ENCODE measurements around the gene MTFP1.

The MTFP1 gene

GRCh38 chr22:30411780-30412179 lies 13.8 kb upstream of the MTFP1 start:
- peaks cover 17% of the 10 kb centered on the region for H3K36me3 Mint-ChIP-seq (ENCODE audit: low read depth)
- no peak overlapping the region for H3K4me3 Mint-ChIP-seq
- intact Hi-C loops (cut with micrococcal nuclease): no loop called here
- no peak overlapping the region for H3K27ac Mint-ChIP-seq
- no peaks in the 10 kb centered on the region for H3K9me3 Mint-ChIP-seq
- H3K4me1 Mint-ChIP-seq (ENCODE audit: low read depth): peaks cover 9% of the 10 kb centered on the region
- H3K27me3 Mint-ChIP-seq: peaks cover 3% of the 10 kb centered on the region

- Mint-ChIP-seq H3K36me3 (ENCODE audit: low read depth) (peaks cover 21% of the 10 kb centered on the region), H3K27ac (no peak overlapping the region), H3K4me3 (no peak overlapping the region), H3K4me1 (ENCODE audit: low read depth) (peaks cover 9% of the 10 kb centered on the region), H3K27me3 (peaks cover 3% of the 10 kb centered on the region), H3K9me3 (no peaks in the 10 kb centered on the region)
- intact Hi-C loops (cut with micrococcal nuclease): no loop called here
Observed at GRCh38 chr22:30413001-30413400, 12.6 kb upstream of the MTFP1 start.

- peaks cover 3% of the 10 kb centered on the region for H3K27me3 Mint-ChIP-seq
- H3K4me3 Mint-ChIP-seq: no peak overlapping the region
- H3K9me3 Mint-ChIP-seq: no peaks in the 10 kb centered on the region
- H3K27ac Mint-ChIP-seq: peak overlapping the region; percentile 32
- intact Hi-C loops (cut with micrococcal nuclease): no loop called here
- peaks cover 30% of the 10 kb centered on the region for H3K36me3 Mint-ChIP-seq (ENCODE audit: low read depth)
- H3K4me1 Mint-ChIP-seq (ENCODE audit: low read depth): peaks cover 9% of the 10 kb centered on the region
Observed at GRCh38 chr22:30413745-30414524, 11.6 kb upstream of the MTFP1 start.

- H3K27ac Mint-ChIP-seq: peak overlapping the region; percentile 32
- H3K4me1 Mint-ChIP-seq (ENCODE audit: low read depth): peaks cover 9% of the 10 kb centered on the region
- H3K27me3 Mint-ChIP-seq: peaks cover 3% of the 10 kb centered on the region
- peaks cover 36% of the 10 kb centered on the region for H3K36me3 Mint-ChIP-seq (ENCODE audit: low read depth)
- no peaks in the 10 kb centered on the region for H3K9me3 Mint-ChIP-seq
- intact Hi-C loops (cut with micrococcal nuclease): no loop called here
- H3K4me3 Mint-ChIP-seq: no peak overlapping the region
Observed at GRCh38 chr22:30414525-30415047, 11.0 kb upstream of the MTFP1 start.

- Mint-ChIP-seq H3K4me3 (no peak overlapping the region), H3K4me1 (ENCODE audit: low read depth) (peaks cover 17% of the 10 kb centered on the region)
- intact Hi-C loops (cut with micrococcal nuclease): no loop called here
Observed at GRCh38 chr22:30416403-30416802, 9.2 kb upstream of the MTFP1 start.

GRCh38 chr22:30416837-30417236 lies 8.7 kb upstream of the MTFP1 start:
- H3K36me3 Mint-ChIP-seq (ENCODE audit: low read depth): peaks cover 36% of the 10 kb centered on the region
- H3K4me1 Mint-ChIP-seq (ENCODE audit: low read depth): peaks cover 19% of the 10 kb centered on the region

More at GRCh38 chr22:30416403-30416802, 9.2 kb upstream of the MTFP1 start:
- no peak overlapping the region for H3K27ac Mint-ChIP-seq
- H3K36me3 Mint-ChIP-seq (ENCODE audit: low read depth): peaks cover 36% of the 10 kb centered on the region
- H3K9me3 Mint-ChIP-seq: no peaks in the 10 kb centered on the region
- peaks cover 3% of the 10 kb centered on the region for H3K27me3 Mint-ChIP-seq

GRCh38 chr22:30420347-30421125 lies 5.0 kb upstream of the MTFP1 start:
- Mint-ChIP-seq H3K27ac (no peak overlapping the region), H3K9me3 (no peaks in the 10 kb centered on the region)

More at GRCh38 chr22:30416837-30417236, 8.7 kb upstream of the MTFP1 start:
- Mint-ChIP-seq H3K9me3 (no peaks in the 10 kb centered on the region), H3K27ac (no peak overlapping the region), H3K27me3 (peaks cover 3% of the 10 kb centered on the region), H3K4me3 (no peak overlapping the region)
- intact Hi-C loops (cut with micrococcal nuclease): no loop called here

GRCh38 chr22:30421695-30422480 lies 3.7 kb upstream of the MTFP1 start:
- intact Hi-C loops (cut with micrococcal nuclease): no loop called here
- Mint-ChIP-seq H3K36me3 (ENCODE audit: low read depth) (peaks cover 32% of the 10 kb centered on the region), H3K4me3 (peak overlapping the region; percentile 88), H3K9me3 (no peaks in the 10 kb centered on the region), H3K27ac (peak overlapping the region; percentile 95), H3K27me3 (no peaks in the 10 kb centered on the region), H3K4me1 (ENCODE audit: low read depth) (peaks cover 49% of the 10 kb centered on the region)

More at GRCh38 chr22:30420347-30421125, 5.0 kb upstream of the MTFP1 start:
- H3K27me3 Mint-ChIP-seq: no peaks in the 10 kb centered on the region
- peaks cover 34% of the 10 kb centered on the region for H3K36me3 Mint-ChIP-seq (ENCODE audit: low read depth)
- intact Hi-C loops (cut with micrococcal nuclease): no loop called here
- H3K4me3 Mint-ChIP-seq: no peak overlapping the region
- H3K4me1 Mint-ChIP-seq (ENCODE audit: low read depth): peaks cover 38% of the 10 kb centered on the region

GRCh38 chr22:30422481-30423300 lies 2.9 kb upstream of the MTFP1 start:
- H3K36me3 Mint-ChIP-seq (ENCODE audit: low read depth): peaks cover 39% of the 10 kb centered on the region
- H3K4me3 Mint-ChIP-seq: peak overlapping the region; percentile 88
- intact Hi-C loops (cut with micrococcal nuclease): no loop called here
- peaks cover 57% of the 10 kb centered on the region for H3K4me1 Mint-ChIP-seq (ENCODE audit: low read depth)
- no peaks in the 10 kb centered on the region for H3K27me3 Mint-ChIP-seq
- H3K9me3 Mint-ChIP-seq: no peaks in the 10 kb centered on the region
- H3K27ac Mint-ChIP-seq: peak overlapping the region; percentile 95

GRCh38 chr22:30423301-30423958 lies 2.1 kb upstream of the MTFP1 start:
- no peaks in the 10 kb centered on the region for H3K27me3 Mint-ChIP-seq
- peak overlapping the region; percentile 88 for H3K4me3 Mint-ChIP-seq
- peaks cover 59% of the 10 kb centered on the region for H3K4me1 Mint-ChIP-seq (ENCODE audit: low read depth)
- intact Hi-C loops (cut with micrococcal nuclease): no loop called here
- H3K36me3 Mint-ChIP-seq (ENCODE audit: low read depth): peaks cover 39% of the 10 kb centered on the region
- H3K9me3 Mint-ChIP-seq: no peaks in the 10 kb centered on the region
- peak overlapping the region; percentile 95 for H3K27ac Mint-ChIP-seq

GRCh38 chr22:30423959-30424533 lies 1.5 kb upstream of the MTFP1 start:
- Mint-ChIP-seq H3K36me3 (ENCODE audit: low read depth) (peaks cover 39% of the 10 kb centered on the region), H3K27ac (peak overlapping the region; percentile 95), H3K4me1 (ENCODE audit: low read depth) (peaks cover 59% of the 10 kb centered on the region), H3K9me3 (no peaks in the 10 kb centered on the region), H3K4me3 (peak overlapping the region; percentile 88), H3K27me3 (no peaks in the 10 kb centered on the region)
- intact Hi-C loops (cut with micrococcal nuclease): loop anchor here (2.0 kb wide), 1 partner anchor 67 kb away; the partner anchor contains the start of genes CCDC157 and SF3A1

Data from dendritic cell treated with granulocyte-macrophage colony-stimulating factor and Interleukin-4, amounts not matched to agents 40 ng/mL and 50 ng/mL, for 4 days (primary cell).